Measurements from ENCODE around the gene PTX4.

Gene PTX4

GRCh38 chr16:1458336-1458976 lies 30.3 kb downstream of the PTX4 start:
- peak; percentile 23 to 25 for DNase-seq

- DNase-seq = no peak
Observed at GRCh38 chr16:1457489-1458245, 31.1 kb downstream of the PTX4 start.

- DNase-seq = no peak
Observed at GRCh38 chr16:1456951-1457350, 31.8 kb downstream of the PTX4 start.

- DNase-seq = no peak
Observed at GRCh38 chr16:1455190-1456171, 33.3 kb downstream of the PTX4 start.

- no peak for DNase-seq
Observed at GRCh38 chr16:1454561-1454960, 34.2 kb downstream of the PTX4 start.

- DNase-seq = no peak
Observed at GRCh38 chr16:1453316-1453715, 35.4 kb downstream of the PTX4 start.

GRCh38 chr16:1452530-1452929 lies 36.2 kb downstream of the PTX4 start:
- no peak for DNase-seq

GRCh38 chr16:1451702-1452392 lies 36.9 kb downstream of the PTX4 start:
- DNase-seq = no peak

GRCh38 chr16:1450841-1451240 lies 37.9 kb downstream of the PTX4 start:
- no peak for DNase-seq

GRCh38 chr16:1450218-1450617 lies 38.5 kb downstream of the PTX4 start:
- no peak for DNase-seq

GRCh38 chr16:1449201-1449788 lies 39.4 kb downstream of the PTX4 start:
- DNase-seq = no peak

GRCh38 chr16:1448536-1449116 lies 40.1 kb downstream of the PTX4 start:
- no peak for DNase-seq

- no peak for DNase-seq
Observed at GRCh38 chr16:1447965-1448364, 40.8 kb downstream of the PTX4 start.

- DNase-seq = no peak
Observed at GRCh38 chr16:1446296-1447080, 42.3 kb downstream of the PTX4 start.

- DNase-seq = no peak
Observed at GRCh38 chr16:1445518-1446203, 43.1 kb downstream of the PTX4 start.

GRCh38 chr16:1444730-1445517 lies 43.8 kb downstream of the PTX4 start:
- DNase-seq = no peak

- DNase-seq = no peak
Observed at GRCh38 chr16:1443980-1444729, 44.6 kb downstream of the PTX4 start, which contains the start of gene CCDC154. TSS of gene CCDC154 (minus strand) at chr16:1444556. CDS start at chr16:1444322, 234 bp downstream.

GRCh38 chr16:1443403-1443973 lies 45.3 kb downstream of the PTX4 start:
- no peak for DNase-seq

All from stimulated activated CD4-positive, alpha-beta T cell treated with anti-CD3 and anti-CD28 coated beads, Interleukin-2, amount 100 ng/mL, for 24 hours (primary cell).